Osteocyte (in vitro differentiated cells): Measurements from ENCODE around the gene EFS. TPM values are rescaled to one million over a fixed set of nuclear protein-coding genes. Genes with fewer than 3 reads are reported as not detected.
"Not testable (repeated sequence)": the region's sequence is repeated elsewhere in the genome, so short reads cannot be mapped to it uniquely, and the experiment has no call there.

Source experiments
- DNase-seq: peaks from one replicate; pipeline ENCODE4 v3.0.0; 2021; ENCODE audit warnings: mixed read lengths; ENCODE audit not compliant: unreplicated experiment; ENCODE audit errors: extremely low spot score
- H3K27ac Mint-ChIP-seq: one replicate; pipeline ENCODE4 v1.8.0; 2021; ENCODE audit warnings: mild to moderate bottlenecking, mixed read lengths; ENCODE audit not compliant: unreplicated experiment
- H3K27me3 Mint-ChIP-seq: one replicate; pipeline ENCODE4 v1.8.0; 2021; ENCODE audit warnings: mixed read lengths; ENCODE audit not compliant: unreplicated experiment
- H3K36me3 Mint-ChIP-seq: one replicate; pipeline ENCODE4 v1.8.0; 2021; ENCODE audit warnings: mixed read lengths; ENCODE audit not compliant: unreplicated experiment
- H3K4me1 Mint-ChIP-seq: one replicate; pipeline ENCODE4 v1.8.0; 2021; ENCODE audit warnings: mixed read lengths; ENCODE audit not compliant: unreplicated experiment
- H3K4me3 Mint-ChIP-seq: one replicate; pipeline ENCODE4 v1.8.0; 2021; ENCODE audit warnings: mild to moderate bottlenecking, moderate library complexity, mixed read lengths; ENCODE audit not compliant: unreplicated experiment
- H3K9me3 Mint-ChIP-seq: one replicate; pipeline ENCODE4 v1.8.0; 2021; ENCODE audit warnings: mixed read lengths; ENCODE audit not compliant: unreplicated experiment
- total RNA-seq: library from RNA; stranded (reverse); gene quantifications from 2 replicates; pipeline ENCODE4 v1.2.1, GENCODE V29; 2021
- TF ChIP-seq, protein P1 (sequence below): fragments of 200-600 bp; sonication (generic); IDR thresholded peaks from 2 replicates; pipeline ENCODE4 v1.5.0; 2021; ENCODE audit warnings: antibody characterized with exemption, mild to moderate bottlenecking, moderate library complexity

The EFS gene
- total RNA-seq, 1 donor from 2014 or later = 31.9 TPM

- Mint-ChIP-seq H3K27me3 (no peaks in the 10 kb centered on the region), H3K27ac (no peak overlapping the region), H3K36me3 (peaks cover 30% of the 10 kb centered on the region), H3K4me1 (peaks cover 16% of the 10 kb centered on the region), H3K9me3 (no peaks in the 10 kb centered on the region), H3K4me3 (no peak overlapping the region)
- TF ChIP-seq, protein P1, sequence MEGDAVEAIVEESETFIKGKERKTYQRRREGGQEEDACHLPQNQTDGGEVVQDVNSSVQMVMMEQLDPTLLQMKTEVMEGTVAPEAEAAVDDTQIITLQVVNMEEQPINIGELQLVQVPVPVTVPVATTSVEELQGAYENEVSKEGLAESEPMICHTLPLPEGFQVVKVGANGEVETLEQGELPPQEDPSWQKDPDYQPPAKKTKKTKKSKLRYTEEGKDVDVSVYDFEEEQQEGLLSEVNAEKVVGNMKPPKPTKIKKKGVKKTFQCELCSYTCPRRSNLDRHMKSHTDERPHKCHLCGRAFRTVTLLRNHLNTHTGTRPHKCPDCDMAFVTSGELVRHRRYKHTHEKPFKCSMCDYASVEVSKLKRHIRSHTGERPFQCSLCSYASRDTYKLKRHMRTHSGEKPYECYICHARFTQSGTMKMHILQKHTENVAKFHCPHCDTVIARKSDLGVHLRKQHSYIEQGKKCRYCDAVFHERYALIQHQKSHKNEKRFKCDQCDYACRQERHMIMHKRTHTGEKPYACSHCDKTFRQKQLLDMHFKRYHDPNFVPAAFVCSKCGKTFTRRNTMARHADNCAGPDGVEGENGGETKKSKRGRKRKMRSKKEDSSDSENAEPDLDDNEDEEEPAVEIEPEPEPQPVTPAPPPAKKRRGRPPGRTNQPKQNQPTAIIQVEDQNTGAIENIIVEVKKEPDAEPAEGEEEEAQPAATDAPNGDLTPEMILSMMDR = no peak
- peak; percentile 38 for DNase-seq
Observed at GRCh38 chr14:23326491-23327332, 38.3 kb downstream of the EFS start.

DNA sequence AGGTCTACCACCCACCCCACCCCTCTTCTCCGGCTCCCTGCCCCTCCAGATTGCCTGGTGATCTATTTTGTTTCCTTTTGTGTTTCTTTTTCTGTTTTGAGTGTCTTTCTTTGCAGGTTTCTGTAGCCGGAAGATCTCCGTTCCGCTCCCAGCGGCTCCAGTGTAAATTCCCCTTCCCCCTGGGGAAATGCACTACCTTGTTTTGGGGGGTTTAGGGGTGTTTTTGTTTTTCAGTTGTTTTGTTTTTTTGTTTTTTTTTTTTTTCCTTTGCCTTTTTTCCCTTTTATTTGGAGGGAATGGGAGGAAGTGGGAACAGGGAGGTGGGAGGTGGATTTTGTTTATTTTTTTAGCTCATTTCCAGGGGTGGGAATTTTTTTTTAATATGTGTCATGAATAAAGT, 39.2 kb downstream of the EFS start:
- Mint-ChIP-seq H3K4me1 (peaks cover 18% of the 10 kb centered on the region), H3K36me3 (peaks cover 30% of the 10 kb centered on the region)
- H3K9me3 Mint-ChIP-seq, DNase-seq, H3K27me3 Mint-ChIP-seq, H3K4me3 Mint-ChIP-seq, H3K27ac Mint-ChIP-seq: not testable (repeated sequence)

GRCh38 chr14:23324993-23325392, 40.0 kb downstream of the EFS start:
- no peak overlapping the region for H3K27ac Mint-ChIP-seq
- peaks cover 30% of the 10 kb centered on the region for H3K36me3 Mint-ChIP-seq

DNA sequence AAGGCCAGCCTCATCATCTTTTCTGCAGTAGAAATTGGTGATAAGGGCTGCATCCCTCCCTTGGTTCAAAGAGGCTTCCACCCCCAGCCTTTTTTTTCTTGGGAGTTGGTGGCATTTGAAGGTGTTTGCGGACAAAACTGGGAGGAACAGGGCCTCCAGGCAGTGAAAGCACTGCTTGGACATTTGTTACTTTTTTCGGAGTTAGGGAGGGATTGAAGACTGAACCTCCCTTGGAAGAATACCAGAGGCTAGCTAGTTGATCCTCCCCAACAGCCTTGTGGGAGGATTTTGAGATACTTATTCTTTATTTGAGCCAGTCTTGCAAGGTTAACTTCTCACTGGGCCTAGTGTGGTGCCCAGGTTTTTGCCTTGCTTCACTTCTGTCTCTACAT, 40.5 kb downstream of the EFS start:
- Mint-ChIP-seq H3K36me3 (peaks cover 31% of the 10 kb centered on the region), H3K4me3 (no peak overlapping the region), H3K4me1 (peaks cover 27% of the 10 kb centered on the region), H3K9me3 (no peaks in the 10 kb centered on the region), H3K27ac (no peak overlapping the region), H3K27me3 (no peaks in the 10 kb centered on the region)
- no peak for DNase-seq
- TF ChIP-seq, protein P1 = no peak

More at GRCh38 chr14:23324993-23325392, 40.0 kb downstream of the EFS start:
- H3K27me3 Mint-ChIP-seq = no peaks in the 10 kb centered on the region
- H3K4me1 Mint-ChIP-seq = peaks cover 25% of the 10 kb centered on the region
- no peak for DNase-seq
- no peaks in the 10 kb centered on the region for H3K9me3 Mint-ChIP-seq
- H3K4me3 Mint-ChIP-seq = no peak overlapping the region
- TF ChIP-seq, protein P1 = no peak

DNA sequence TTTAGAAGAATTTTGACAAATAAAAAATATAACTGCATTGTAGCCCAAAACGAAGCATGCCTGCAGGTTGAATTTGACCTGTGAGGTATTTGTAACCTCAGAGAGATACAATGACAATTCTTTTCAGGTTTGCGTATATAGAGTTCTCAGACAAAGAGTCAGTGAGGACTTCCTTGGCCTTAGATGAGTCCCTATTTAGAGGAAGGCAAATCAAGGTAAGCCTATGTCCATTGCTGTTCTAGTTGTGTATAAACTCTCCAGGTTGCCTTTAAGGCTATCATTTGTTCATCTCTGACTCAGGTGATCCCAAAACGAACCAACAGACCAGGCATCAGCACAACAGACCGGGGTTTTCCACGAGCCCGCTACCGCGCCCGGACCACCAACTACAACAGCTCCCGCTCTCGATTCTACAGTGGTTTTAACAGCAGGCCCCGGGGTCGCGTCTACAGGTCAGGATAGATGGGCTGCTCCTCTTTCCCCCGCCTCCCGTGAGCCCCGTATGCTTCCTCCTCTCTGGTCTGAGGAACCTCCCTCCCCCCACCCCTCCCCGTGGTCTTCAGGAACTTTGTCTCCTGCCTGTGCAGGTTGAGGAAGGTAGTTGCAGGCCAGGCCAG, 41.0 kb downstream of the EFS start:
- TF ChIP-seq, protein P1 = no peak
- peaks cover 27% of the 10 kb centered on the region for H3K4me1 Mint-ChIP-seq
- H3K27me3 Mint-ChIP-seq = no peaks in the 10 kb centered on the region
- H3K27ac Mint-ChIP-seq = no peak overlapping the region
- no peaks in the 10 kb centered on the region for H3K9me3 Mint-ChIP-seq
- no peak for DNase-seq
- no peak overlapping the region for H3K4me3 Mint-ChIP-seq
- H3K36me3 Mint-ChIP-seq = peaks cover 31% of the 10 kb centered on the region
